IMR-90 (cell line): ENCODE measurements around the gene CD99L2. TPM values are rescaled to one million over a fixed set of nuclear protein-coding genes. Genes with fewer than 3 reads are reported as not detected.

Source experiments
- ATAC-seq: fragments of 200-7000 bp; cut with Tn5 transposase; 2 replicates; pipeline ENCODE4 v1.9.1; 2020; ENCODE audit warnings: low read depth, mild to moderate bottlenecking, moderate library complexity
- BruUV-seq: library from RNA; stranded (reverse); fragments of 400-500 nt; replicated peaks from 2 replicates; lab custom pipeline; 2021; lab: Mats Ljungman, UMichigan
- CTCF ChIA-PET: fragments of 300-600 bp; formaldehyde crosslinking; extraction: SDS; loops from one replicate; lab custom pipeline; 2021; ENCODE audit warnings: antibody characterized with exemption; lab: Yijun Ruan, JAX
- POLR2A ChIA-PET: fragments of 300-600 bp; sonication (Branson Sonifier 250); formaldehyde crosslinking; loops from one replicate; lab custom pipeline; 2022; ENCODE audit warnings: antibody characterized with exemption; ENCODE audit not compliant: unreplicated experiment; lab: Charles Lee
- DNase-seq: peaks from one replicate; pipeline ENCODE4 v3.0.0; 2013
- H2AFZ ChIP-seq: replicated peaks from 2 replicates; pipeline ENCODE3; 2013; ENCODE audit warnings: low read length, mild to moderate bottlenecking; ENCODE audit not compliant: poor library complexity
- H2AK5ac ChIP-seq: 2 replicates; pipeline ENCODE4 v1.6.1; 2013; ENCODE audit warnings: low read depth, low read length, inconsistent platforms
- H2AK9ac ChIP-seq: replicated peaks from 2 replicates; pipeline ENCODE3; 2013; ENCODE audit warnings: mild to moderate bottlenecking, low read depth, low read length, moderate library complexity; ENCODE audit not compliant: poor library complexity
- H2BK120ac ChIP-seq: 2 replicates; pipeline ENCODE4 v1.6.1; 2013; ENCODE audit warnings: low read depth, low read length, inconsistent platforms
- H2BK15ac ChIP-seq: 3 replicates; pipeline ENCODE4 v1.6.1; 2013; ENCODE audit warnings: low read depth, low read length, inconsistent platforms
- H2BK20ac ChIP-seq: 2 replicates; pipeline ENCODE4 v1.6.1; 2013; ENCODE audit warnings: low read depth, mild to moderate bottlenecking, inconsistent platforms, low read length, moderate library complexity
- H2BK5ac ChIP-seq: 2 replicates; pipeline ENCODE4 v1.6.1; 2013; ENCODE audit warnings: mild to moderate bottlenecking, low read depth, low read length, inconsistent platforms; ENCODE audit not compliant: poor library complexity, severe bottlenecking
- H3K14ac ChIP-seq: replicated peaks from 2 replicates; pipeline ENCODE4 v1.6.1; 2013; ENCODE audit warnings: low read depth, low read length, inconsistent platforms
- H3K18ac ChIP-seq: 2 replicates; pipeline ENCODE4 v1.6.1; 2013; ENCODE audit warnings: low read depth, low read length, control low read depth
- H3K23ac ChIP-seq: 2 replicates; pipeline ENCODE4 v1.6.1; 2013; ENCODE audit warnings: low read depth, low read length, inconsistent platforms
- H3K27ac ChIP-seq: 2 replicates; pipeline ENCODE4 v1.5.1; 2013; ENCODE audit warnings: mild to moderate bottlenecking, control low read depth, low read length; ENCODE audit not compliant: insufficient read depth
- H3K27me3 ChIP-seq: 2 replicates; pipeline ENCODE4 v1.6.1; 2013; ENCODE audit warnings: low read length; ENCODE audit not compliant: control insufficient read depth, insufficient read depth
- H3K36me3 ChIP-seq: 2 replicates; pipeline ENCODE4 v1.6.1; 2013; ENCODE audit warnings: low read length, mixed read lengths; ENCODE audit not compliant: control insufficient read depth, insufficient read depth
- H3K4ac ChIP-seq: 2 replicates; pipeline ENCODE4 v1.6.1; 2013; ENCODE audit warnings: low read depth, low read length, inconsistent platforms
- H3K4me1 ChIP-seq: 2 replicates; pipeline ENCODE4 v1.6.1; 2013; ENCODE audit warnings: low read length, mixed read lengths; ENCODE audit not compliant: control insufficient read depth, insufficient read depth
- H3K4me2 ChIP-seq: 2 replicates; pipeline ENCODE4 v1.6.1; 2013; ENCODE audit warnings: low read depth, mild to moderate bottlenecking, control low read depth, low read length, moderate library complexity
- H3K4me3 ChIP-seq: 2 replicates; pipeline ENCODE4 v1.5.1; 2013; ENCODE audit warnings: low read depth, mild to moderate bottlenecking, control low read depth, low read length, moderate library complexity; ENCODE audit not compliant: insufficient read depth
- H3K56ac ChIP-seq: 2 replicates; pipeline ENCODE4 v1.6.1; 2013; ENCODE audit warnings: low read length, inconsistent platforms; ENCODE audit not compliant: insufficient read depth; ENCODE audit errors: extremely low read depth
- H3K79me1 ChIP-seq, 2 experiments: 2 replicates each; pipeline ENCODE4 v1.6.1; 2013; ENCODE audit warnings: low read length in 2 of 2, inconsistent platforms in 1 of 2, low read depth in 1 of 2
- H3K9ac ChIP-seq: 2 replicates; pipeline ENCODE4 v1.6.1; 2013; ENCODE audit warnings: low read depth, low read length, control low read depth
- H3K9me1 ChIP-seq: 2 replicates; pipeline ENCODE4 v1.6.1; 2013; ENCODE audit warnings: low read length, inconsistent platforms; ENCODE audit not compliant: insufficient read depth
- H3K9me3 ChIP-seq: 2 replicates; pipeline ENCODE4 v1.6.1; 2013; ENCODE audit warnings: low read length; ENCODE audit not compliant: control insufficient read depth, insufficient read depth
- H4K20me1 ChIP-seq: 2 replicates; pipeline ENCODE4 v1.6.1; 2013; ENCODE audit warnings: low read length, inconsistent platforms; ENCODE audit not compliant: insufficient read depth
- H4K5ac ChIP-seq: 2 replicates; pipeline ENCODE4 v1.6.1; 2013; ENCODE audit warnings: mild to moderate bottlenecking, low read depth, low read length, control low read depth
- H4K8ac ChIP-seq, 2 experiments: 2 replicates each; pipeline ENCODE4 v1.6.1; 2013; ENCODE audit warnings: low read depth in 2 of 2, low read length in 2 of 2, control low read depth in 1 of 2, inconsistent platforms in 1 of 2
- H4K91ac ChIP-seq: 2 replicates; pipeline ENCODE4 v1.6.1; 2013; ENCODE audit warnings: low read depth, low read length, inconsistent platforms; ENCODE audit not compliant: insufficient read depth
- MXI1 ChIP-seq: IDR thresholded peaks from 2 replicates; pipeline ENCODE4 v1.6.1; 2012; ENCODE audit warnings: low read depth, mild to moderate bottlenecking, low read length, moderate library complexity, borderline replicate concordance
- RAD21 ChIP-seq: IDR thresholded peaks from 2 replicates; pipeline ENCODE4 v1.6.1; 2012; ENCODE audit warnings: low read length, improper control_type of control experiment
- RCOR1 ChIP-seq: IDR thresholded peaks from 2 replicates; pipeline ENCODE4 v1.6.1; 2012; ENCODE audit warnings: mild to moderate bottlenecking, low read length, improper control_type of control experiment; ENCODE audit not compliant: insufficient replicate concordance
- WGBS, 2 experiments: methylation state at CpG; one replicate each; pipeline versions ENCODE4 v1.1.5 to v1.1.7; 2013; ENCODE audit warnings: missing lambda C conversion rate in 2 of 2; ENCODE audit not compliant: insufficient read length in 1 of 2; ENCODE audit errors: extremely low coverage in 2 of 2; 5-methylcytosine and 5-hydroxymethylcytosine counted together
- dilution Hi-C: fragments of 300-500 bp; cut with HindIII; formaldehyde crosslinking; loops from one replicate; pipeline ENCODE4 v1.14.3; 2018; ENCODE audit warnings: low sequenced_read_pairs; ENCODE audit not compliant: unreplicated experiment
- in situ Hi-C: fragments of 300-500 bp; cut with MboI; formaldehyde crosslinking; loops from 3 replicates; pipeline ENCODE4 v1.14.3; 2019; ENCODE audit warnings: low sequenced_read_pairs, inconsistent platforms, mixed read lengths
- intact Hi-C: fragments of 100-400 bp; cut with micrococcal nuclease; formaldehyde crosslinking; loops from 2 replicates; pipeline ENCODE4 v1.10.0; 2022
- polyA plus RNA-seq, 3 experiments: library from polyadenylated mRNA; depleted of rRNA; stranded (reverse); fragments of >200 nt; gene quantifications; 2 replicates each; pipeline ENCODE4 v1.2.3, GENCODE V29; 2012; ENCODE audit warnings: low replicate concordance in 1 of 3
- total RNA-seq: library from RNA; depleted of rRNA; stranded (reverse); fragments of >200 nt; gene quantifications from 2 replicates; pipeline ENCODE4 v1.2.3, GENCODE V29; 2012

CD99L2 gene
- total and polyA plus RNA-seq, 2 of the 4 experiments (the other 2 are of a cell fraction) = 17.4 to 41.4 TPM

GRCh38 chrX:150889131-150889530, 9.3 kb downstream of the CD99L2 start:
- no peaks in the 10 kb centered on the region for H3K36me3 ChIP-seq
- no peak overlapping the region for H2AK9ac ChIP-seq
- no peak overlapping the region for H2BK15ac ChIP-seq
- H3K18ac ChIP-seq = no peak overlapping the region
- ATAC-seq (no peak), DNase-seq (no peak)
- H3K4me1 ChIP-seq = no peaks in the 10 kb centered on the region
- dilution Hi-C loops = no loop called here
- no peak overlapping the region for H3K23ac ChIP-seq
- H4K5ac ChIP-seq = no peak overlapping the region
- no peak overlapping the region for H2BK5ac ChIP-seq
- intact Hi-C loops = no loop called here
- in situ Hi-C loops = no loop called here
- no peaks in the 10 kb centered on the region for H3K9me1 ChIP-seq
- no peak overlapping the region for H3K14ac ChIP-seq
- WGBS, 2 experiments = 40% methylated on average over 1 of the region's 3 CpGs; no CpG with 5 or more reads in 1 of the 2 experiments
- TF ChIP-seq RAD21 (no peak), MXI1 (no peak), RCOR1 (no peak)
- H3K56ac ChIP-seq = no peak overlapping the region
- POLR2A ChIA-PET = no interaction called here
- no peak overlapping the region for H3K4me2 ChIP-seq
- H2AK5ac ChIP-seq = no peak overlapping the region
- no peak overlapping the region for H2BK120ac ChIP-seq
- H3K27me3 ChIP-seq = no peaks in the 10 kb centered on the region
- H4K8ac ChIP-seq = no peak overlapping the region
- CTCF ChIA-PET = no interaction called here
- no peak overlapping the region for H2AFZ ChIP-seq
- no TSS peak for BruUV-seq
- H2BK20ac ChIP-seq = no peak overlapping the region
- peaks cover 0 to 11% of the 10 kb centered on the region in 2 experiments; a peak in 3 of 4 replicates for H3K79me1 ChIP-seq
- H3K27ac ChIP-seq = no peak overlapping the region
- no peak overlapping the region for H3K4ac ChIP-seq
- no peak overlapping the region for H3K9ac ChIP-seq
- no peaks in the 10 kb centered on the region for H3K9me3 ChIP-seq
- H4K20me1 ChIP-seq = peaks cover 6% of the 10 kb centered on the region; the same call in 1 of the 2 replicates
- H3K4me3 ChIP-seq = no peak overlapping the region
- no peak overlapping the region for H4K91ac ChIP-seq
